GM10266 (cell line): Measurements from ENCODE around the gene TNC.

ENCODE experiments used
- DNase-seq: peaks from one replicate; pipeline ENCODE4 v3.0.0; 2012; ENCODE audit errors: extremely low spot score
- CTCF ChIP-seq: IDR thresholded peaks from 2 replicates; pipeline ENCODE4 v1.5.1; 2012; ENCODE audit warnings: mild to moderate bottlenecking, low read depth; ENCODE audit not compliant: control insufficient read depth, insufficient read depth; ENCODE audit errors: missing control alignments

The TNC gene

GRCh38 chr9:115039516-115040120 is 78.3 kb downstream of the TNC start:
- TF ChIP-seq CTCF: no peak
- no peak for DNase-seq

- TF ChIP-seq CTCF: no peak
- no peak for DNase-seq
Measured at GRCh38 chr9:115038178-115038577, 79.8 kb downstream of the TNC start.

- no peak for TF ChIP-seq CTCF
- DNase-seq: no peak
Measured at GRCh38 chr9:115036691-115037090, 81.3 kb downstream of the TNC start.

- DNase-seq: peak; percentile 53
- no peak for TF ChIP-seq CTCF
Measured at GRCh38 chr9:115035841-115036612, 81.9 kb downstream of the TNC start.

GRCh38 chr9:115034801-115035200 is 83.2 kb downstream of the TNC start:
- no peak for TF ChIP-seq CTCF
- no peak for DNase-seq

GRCh38 chr9:115033800-115034199 is 84.2 kb downstream of the TNC start:
- DNase-seq: no peak
- TF ChIP-seq CTCF: no peak

- no peak for TF ChIP-seq CTCF
- peak; percentile 15 for DNase-seq
Measured at GRCh38 chr9:115032296-115032695, 85.7 kb downstream of the TNC start.
